NCI-H1105 (cell line): Measurements from ENCODE around the gene AOPEP.

Source experiments
- DNase-seq: peaks from one replicate; lab custom pipeline; 2025; lab: John Stamatoyannopoulos, UW

Gene AOPEP

DNA sequence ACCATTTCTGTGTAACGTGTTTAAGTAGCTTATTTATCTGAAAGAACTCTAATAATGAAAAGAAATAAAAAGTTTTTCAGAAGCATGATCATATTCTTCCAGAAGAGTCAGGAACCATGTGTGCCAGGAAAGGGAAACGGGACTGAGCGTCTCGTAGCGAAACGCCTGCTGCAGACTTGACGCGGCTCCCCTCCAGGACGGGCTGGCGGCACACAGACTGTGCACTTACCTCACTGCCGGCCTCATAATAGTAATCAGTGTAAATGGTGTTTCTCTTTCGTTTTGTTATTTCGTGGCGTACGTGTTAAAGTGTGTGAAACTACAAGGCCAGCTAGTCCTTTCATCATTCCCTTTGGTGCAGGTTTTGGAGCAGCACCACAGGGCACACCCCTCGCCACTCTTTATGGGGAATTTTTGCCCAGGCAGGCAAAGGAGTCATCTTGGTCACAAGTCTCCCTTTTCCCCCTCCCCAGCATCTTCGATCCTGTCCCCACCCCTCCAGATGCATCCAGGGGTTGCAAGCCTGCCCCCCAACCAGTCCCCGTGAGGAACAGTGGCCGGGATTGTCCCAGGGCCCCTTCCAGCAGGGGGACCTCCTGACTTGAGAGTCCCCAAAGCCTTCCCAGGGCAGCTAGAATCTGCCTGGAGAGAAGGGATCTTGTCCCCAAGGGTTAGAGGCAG is 357.9 kb downstream of the AOPEP start:
- no peak for DNase-seq

DNA sequence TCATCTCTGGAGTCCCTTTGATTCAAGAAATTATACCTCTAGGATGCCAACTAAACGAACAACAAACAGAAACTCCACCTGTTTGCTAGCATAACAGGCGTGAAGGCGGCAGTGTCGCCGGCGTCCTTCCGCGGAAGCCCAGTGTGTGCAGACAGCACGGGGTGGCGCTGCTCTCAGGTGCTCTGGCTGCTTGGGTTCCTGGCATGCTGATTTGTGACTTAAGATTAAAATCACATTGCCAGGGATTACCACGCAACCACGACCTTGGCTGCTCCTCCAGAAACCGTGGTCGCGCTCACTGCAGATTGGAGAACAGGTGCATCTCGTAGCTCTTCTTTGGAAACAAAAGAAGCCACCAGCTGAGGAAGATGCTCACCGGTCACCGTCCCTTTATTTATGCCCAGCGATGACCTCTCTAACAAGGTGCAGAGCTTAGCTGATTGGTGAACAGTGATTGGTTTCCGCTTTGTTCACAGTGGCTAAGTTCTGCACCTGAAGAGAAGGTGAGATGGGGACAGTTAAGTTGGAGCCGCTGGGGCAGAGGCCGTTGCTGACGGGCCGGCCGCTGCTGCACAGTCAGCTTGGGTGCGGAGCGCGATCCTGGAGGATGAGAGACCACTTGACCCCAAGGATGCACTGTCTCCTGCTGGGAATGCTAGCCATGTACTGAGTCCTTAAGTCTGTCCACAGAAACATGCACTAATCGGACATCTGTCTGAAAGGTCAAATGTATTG is 358.7 kb downstream of the AOPEP start:
- no peak for DNase-seq

DNA sequence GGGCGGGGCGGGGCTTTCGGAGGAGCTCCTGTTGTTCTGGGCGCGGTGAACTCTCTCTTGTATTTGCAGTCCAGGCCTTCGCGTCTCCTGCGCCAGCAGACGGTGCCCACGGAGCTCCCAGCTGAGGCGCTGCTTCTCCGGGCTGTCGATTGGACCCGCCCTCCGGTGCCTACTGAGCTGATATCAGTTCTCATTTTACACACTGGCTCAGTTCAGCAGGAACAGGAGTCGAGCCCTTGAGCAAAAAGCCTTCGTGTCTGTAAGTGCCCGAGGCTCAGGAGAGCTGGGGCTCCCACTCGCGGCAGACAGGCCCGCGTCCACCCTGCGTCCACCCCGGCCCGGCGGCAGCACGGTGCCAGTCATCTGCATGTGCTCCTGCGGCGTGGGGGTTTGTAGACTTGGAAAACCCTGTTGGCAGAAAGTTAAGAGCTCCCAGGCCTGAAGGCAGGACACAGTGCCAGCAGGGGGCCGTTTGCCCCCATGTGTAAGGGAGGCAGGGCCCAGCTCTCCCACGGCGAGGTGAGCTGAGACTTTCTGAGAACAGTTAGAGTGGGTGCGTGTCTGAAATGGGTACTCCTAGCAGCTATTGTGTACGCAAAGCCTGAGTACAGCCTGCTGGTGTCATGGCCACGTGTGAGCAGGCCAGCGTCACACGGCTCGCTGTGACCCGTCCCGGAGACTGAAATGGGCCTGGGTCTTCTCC is 359.5 kb downstream of the AOPEP start:
- no peak for DNase-seq

DNA sequence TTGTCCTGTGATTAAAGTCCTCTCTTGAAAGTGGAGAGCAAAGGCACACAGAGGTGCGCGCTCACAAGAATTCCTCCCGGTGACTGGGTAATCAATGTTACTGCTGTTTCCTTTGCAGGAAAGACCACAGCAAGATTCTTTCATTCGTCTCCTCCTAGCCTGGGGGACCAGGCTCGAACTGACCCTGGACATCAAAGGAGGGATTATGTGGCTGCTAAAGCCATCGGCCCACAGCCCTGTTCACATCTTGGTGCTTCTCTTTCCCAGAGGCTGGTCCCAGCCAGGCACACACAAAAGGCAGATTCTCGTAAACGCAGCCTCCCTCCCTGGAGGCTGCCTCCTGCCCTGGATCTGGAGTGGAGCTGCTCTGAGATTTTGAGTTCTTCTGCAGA is 360.1 kb downstream of the AOPEP start:
- DNase-seq = no peak

DNA sequence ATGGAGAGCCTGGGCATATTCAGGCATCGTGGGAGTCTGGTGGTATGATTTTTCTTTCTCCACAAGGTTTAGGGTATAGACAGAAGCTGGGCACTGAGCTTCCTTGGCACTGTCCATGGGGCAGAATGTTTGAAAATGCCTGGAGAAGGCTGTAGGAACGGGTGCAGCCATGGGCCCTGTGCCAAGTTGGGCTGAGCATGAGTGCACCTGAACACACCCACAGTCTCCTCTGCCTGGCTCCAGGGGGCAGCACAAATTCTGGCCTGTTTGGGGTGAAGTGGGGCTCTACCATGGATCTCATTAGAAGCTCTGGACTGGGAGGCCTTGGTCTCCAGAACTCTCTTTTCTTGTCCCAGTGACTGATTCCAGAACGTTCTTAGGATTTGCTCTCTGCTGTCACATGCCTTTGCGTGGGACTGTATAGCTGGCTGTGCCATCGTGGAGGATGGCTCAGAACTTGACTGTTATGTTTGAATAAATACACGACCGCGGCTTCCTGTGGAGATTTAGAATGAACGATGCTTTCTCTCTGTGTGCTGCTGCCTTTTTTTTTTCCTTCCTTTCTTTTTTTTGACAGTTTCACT is 361.3 kb downstream of the AOPEP start:
- no peak for DNase-seq

DNA sequence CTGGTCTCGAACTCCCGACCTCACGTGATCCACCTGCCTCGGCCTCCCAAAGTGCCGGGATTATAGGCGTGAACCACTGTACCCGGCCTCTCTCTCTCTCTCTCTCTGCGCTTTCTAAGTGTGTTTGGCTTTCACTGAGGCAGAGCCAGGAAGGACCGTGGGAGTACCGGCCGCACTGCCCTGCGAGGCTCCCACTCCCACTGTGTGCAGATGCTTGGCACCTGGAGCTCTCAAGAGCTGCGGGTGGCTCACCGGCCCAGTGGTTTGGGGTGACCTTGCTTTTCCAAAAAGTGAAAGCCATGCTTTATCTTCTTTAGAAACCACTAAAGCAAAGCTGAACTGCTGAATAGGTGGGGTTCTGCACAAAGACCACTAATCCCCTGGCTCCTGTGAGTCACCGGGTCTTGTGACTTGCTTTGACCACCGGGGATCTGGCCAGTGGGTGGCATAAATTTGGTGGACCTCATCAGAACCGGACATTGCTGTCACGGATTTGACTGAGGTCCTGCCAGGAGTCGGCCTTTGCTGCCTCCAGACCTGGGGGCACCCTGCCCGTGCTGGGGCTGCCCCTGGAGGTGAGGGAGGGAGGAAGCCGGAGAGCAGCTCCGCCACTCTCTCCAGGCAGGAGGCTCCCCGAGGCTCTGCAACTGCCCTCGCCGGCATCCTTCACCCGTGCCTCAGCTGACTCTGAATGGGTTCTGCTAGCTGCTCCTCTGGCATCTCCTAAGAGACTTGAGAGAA is 362.1 kb downstream of the AOPEP start:
- no peak for DNase-seq

DNA sequence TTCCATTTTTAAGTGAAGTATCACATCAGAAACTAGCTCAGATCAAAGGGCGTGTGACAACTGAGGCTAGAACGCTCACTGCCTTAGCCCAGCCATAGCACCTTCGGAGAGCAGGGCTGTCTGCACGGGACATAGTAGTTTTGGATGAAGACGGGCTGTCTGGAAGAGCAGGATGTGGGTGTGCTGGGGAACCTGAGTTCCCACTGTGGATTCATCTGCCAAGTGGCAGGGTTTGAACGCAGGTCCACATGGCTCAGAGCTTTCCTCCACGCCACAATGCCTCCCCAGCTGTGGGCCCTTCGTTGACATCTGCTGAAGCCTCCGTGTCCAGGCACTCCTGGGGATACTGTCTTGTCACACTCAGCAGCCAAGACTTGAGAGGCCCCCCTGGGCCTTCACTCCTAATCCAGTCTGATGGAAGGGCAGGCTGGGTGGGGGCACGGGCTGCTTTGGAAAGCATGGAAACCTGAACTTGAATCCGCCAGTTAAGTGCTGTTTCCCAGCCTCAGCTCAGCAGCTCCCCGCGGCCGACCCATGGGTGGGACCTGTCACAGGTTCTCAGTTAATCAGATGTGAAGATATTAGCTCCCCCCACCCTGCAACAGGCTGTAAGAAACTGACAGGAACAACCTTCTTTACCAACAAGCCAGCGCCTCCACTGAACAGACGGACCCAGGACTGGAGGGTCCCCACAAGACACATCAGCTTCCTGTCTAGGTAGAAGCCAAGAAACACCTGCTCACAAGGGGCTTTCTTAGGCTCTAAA is 362.9 kb downstream of the AOPEP start:
- DNase-seq = no peak

DNA sequence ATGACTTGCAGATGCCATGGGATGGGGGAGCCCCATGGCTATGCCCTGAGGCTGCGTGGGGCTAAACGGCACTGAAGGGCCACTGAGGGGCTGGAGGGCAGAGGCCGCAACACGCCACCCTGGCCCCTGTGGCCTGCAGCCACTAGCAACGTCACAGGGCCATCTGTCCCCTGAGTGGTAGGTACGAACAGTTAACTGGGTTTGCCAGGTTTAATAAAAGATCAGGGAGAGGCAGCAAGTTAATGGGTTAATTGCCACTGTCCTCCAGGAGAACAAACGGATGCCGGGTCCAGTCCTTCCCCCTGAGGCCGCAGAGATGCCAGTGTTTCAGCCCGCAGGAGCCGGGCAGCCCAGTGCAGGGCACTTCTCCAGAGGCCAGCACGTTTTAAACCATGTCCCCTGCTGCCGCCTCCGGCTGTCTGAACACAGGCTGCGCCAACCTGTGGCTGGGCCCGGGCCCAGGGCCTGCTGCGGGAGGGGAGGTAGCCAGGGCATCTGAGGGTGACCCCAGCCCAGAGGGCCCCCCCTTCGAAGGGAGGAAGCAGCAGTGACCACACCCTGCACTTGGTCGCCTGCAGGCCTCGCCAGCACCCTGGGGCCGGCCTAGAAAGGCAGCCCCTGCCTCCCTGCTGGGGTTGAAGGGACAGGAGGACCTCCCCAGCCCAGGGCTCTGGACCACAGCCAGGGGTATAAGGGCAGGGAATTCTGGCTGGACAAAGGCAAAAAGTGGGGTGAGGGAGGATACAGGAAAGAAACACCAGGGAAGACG is 363.7 kb downstream of the AOPEP start:
- no peak for DNase-seq

DNA sequence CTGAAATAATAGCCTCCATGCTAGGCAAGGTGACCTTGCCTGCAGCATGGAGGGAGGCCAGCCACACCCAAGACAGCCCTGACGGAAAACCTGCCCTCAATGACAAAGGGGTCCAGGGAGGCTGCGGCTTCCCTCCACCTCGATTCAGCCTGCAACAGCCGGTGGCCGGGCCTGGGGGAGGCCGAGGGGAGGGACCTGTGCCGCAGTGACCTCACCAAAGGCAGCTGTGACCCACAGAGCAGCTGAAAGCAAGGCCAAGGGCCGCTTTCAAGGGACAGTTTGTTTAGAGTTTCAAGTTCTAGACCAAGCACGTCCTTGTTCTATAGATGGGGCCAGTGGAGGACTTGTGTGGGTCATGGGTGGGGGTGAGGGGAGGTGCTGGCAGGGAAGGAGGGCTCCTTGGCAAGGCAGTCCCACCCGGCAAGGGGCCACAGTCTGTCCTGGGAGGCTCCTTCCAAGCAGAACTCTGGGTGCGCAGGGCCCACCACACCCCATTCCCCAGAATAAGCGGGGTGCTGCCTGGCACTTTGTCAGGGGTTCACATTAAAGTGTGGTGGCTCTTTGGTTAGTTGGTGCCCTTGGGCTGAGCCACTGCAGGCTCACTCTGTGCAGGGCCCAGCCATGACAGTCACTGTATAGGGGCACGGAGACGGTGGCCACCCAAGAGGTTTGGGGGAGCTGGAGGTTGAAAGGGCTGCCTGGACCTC is 364.5 kb downstream of the AOPEP start:
- DNase-seq = no peak

DNA sequence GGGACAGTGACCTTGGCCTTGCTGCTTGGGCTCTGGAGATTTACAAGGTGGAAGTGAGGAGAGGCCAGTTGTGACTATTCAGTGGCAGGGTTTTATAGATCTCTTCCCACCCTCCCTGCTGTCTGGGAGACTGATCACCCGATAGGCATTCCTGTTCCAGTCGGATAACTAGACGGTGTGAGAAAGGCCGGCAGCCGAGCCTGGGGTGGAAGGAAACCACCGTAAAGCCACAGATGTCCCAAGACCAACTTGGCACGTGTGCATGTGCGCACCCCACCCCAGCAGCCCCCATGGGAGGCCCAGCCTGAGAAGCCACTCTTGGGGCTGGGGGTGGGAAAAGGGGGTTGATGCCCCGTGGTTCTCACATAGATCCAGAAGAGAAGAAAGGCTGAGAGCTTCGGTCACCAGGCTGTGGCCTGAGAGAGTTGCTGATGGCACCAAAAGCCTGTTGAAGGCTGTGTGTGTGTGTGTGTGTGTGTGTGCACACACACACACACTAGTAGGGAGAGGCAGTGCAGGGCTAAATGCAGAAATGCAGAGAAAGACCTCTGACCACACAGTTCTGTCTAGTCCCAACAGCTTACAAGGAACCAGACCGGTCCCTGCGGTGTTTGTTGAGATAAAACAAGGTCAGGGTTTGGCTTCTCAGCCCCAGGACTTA is 365.2 kb downstream of the AOPEP start:
- DNase-seq = no peak

DNA sequence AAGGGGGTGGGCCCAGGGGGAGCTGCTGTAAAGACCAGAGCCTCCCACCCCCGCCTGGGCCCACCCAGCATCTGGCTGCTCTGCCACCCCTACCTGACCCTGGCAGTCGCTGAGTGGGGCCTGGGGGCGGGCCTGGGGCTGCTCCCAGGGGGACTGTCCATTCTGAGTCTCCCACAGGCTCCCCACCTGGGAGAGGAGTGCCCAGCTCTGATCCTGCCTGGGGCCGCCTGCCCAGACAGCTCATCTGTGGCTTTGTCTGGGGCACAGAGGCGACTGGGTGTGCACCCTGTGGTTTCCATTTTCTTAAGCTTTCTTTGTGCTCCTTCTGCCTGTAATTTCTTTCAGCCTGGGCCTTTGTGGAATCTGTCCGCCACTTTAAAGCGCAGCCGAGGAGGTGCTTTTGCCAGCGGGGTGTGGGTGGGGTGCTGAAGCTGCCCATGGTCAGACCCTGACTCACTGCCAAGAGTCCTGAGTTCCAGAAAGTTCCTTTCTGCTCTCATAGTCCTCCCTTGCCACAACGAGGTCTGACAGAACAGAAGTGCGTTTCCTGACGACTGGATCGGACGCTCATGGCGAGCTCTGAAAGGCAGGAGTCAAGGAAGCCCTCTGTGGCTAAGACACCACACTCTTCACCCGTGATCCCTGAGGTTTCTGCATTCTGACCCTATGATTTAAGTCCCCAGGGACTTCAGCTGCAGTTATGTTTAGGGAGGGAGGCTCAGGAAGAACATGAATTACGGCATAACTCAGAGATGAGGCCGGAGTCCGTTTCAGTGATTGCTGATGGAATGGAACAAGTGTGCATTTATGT is 366.0 kb downstream of the AOPEP start:
- no peak for DNase-seq

DNA sequence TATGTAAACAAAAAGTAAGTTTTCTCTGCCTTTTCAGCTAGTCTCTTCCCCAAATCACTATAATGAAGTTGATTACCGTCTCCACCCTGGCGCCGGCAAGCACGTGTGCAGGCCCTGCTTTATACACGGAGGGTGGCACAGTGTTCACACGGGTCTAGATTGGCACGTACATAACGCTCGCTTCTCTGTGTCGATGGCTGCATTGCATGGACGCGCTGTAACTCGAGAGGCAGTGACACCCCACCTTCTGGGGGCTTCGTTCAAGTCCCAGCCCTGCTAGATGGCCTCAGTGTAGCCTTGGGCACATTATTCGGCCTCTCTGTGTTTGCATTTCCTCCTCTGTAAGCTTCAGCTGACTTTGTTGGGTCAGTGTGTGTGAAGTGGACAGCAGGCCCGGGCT is 367.1 kb downstream of the AOPEP start:
- no peak for DNase-seq

DNA sequence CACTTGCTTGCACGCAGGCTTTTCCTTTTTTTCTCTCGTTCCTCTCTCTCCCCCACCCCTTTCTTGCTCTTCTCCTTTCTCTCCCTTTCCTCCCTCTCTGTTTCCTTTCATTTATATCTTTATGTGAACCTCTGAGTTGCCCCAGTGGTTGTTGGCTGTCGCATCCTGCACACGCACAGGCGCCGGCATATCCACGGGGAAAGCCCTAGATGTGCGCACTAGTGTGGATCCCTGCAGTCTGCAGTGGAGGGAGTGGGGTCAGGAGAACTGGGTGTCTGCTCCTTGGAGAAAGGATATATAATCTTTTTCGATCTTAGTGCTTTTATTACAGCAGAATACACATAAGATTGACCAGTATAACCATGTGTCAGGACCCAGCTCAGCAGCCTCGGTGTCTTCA is 367.5 kb downstream of the AOPEP start:
- DNase-seq = no peak

DNA sequence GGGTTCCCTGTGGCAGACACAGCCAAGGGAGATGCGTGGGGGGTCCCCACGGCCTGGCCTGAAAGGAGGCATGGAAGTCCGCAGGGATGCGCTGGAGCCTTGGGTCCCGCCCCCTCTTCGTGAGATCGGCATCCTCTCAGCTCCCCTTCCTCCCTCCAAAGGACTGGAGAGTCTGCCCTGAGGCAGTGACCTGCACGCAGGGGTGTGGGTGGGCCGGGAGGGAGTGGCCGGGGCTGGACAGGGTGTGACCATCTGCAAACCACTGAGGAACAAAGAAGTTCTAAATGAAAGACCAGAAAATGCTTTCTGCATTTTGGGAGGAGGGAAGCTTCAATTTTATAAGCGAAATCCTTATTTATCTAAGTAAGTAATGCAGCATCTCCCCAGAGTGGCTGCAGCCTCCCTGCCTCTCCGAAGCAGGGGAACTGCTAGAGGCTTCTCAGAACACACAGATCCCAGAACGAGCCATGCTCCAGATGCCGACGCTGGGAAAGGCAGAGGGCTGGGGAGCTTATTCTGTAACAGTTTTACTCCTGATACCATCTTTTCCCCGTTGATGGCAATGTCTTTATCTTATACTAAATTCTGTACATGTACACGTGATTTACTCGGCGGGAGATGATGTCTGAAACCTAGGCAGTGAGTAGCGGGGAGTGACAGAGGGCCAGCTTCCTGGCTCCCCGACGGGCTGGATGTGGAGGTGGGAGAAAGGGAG is 369.3 kb downstream of the AOPEP start:
- DNase-seq = no peak

DNA sequence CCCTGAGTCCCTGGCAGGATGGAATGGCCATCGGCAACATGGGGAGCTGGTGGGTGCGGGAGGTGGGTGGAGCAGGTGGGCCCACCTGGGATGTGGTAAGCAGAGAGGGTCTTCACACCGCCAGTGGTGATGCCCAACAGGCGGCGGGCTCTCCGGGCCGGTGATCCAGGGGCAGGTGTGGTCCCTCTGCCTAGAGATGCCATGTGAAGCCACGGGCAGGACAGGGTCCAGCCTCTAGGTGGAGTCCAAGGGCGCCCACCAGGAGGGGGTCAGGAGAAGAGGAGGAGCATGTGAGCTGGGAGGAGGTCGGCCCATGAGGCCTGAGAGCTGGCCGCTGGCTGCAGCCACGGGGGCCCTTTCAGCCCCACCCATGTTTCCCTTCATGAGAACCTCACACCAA is 369.9 kb downstream of the AOPEP start:
- DNase-seq = no peak

DNA sequence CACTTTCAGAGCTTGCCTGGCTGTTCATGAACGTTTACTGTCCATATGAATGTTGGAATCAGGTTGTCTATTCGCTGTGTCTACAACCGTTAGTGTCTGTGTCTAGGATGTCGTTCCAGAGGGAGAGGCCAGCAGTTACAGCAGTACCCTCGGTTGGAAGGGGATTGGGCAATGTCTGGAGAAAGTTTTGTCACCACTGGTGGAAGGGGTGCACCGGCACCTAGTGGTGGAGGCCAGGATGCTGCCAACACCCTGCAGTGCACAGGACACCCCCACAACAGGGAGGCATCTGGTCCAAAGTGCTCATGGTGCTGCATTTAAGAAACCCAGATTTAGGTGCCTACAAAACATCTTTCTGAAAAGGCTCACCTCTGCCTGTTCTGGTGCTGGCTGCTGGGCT is 370.3 kb downstream of the AOPEP start:
- no peak for DNase-seq

DNA sequence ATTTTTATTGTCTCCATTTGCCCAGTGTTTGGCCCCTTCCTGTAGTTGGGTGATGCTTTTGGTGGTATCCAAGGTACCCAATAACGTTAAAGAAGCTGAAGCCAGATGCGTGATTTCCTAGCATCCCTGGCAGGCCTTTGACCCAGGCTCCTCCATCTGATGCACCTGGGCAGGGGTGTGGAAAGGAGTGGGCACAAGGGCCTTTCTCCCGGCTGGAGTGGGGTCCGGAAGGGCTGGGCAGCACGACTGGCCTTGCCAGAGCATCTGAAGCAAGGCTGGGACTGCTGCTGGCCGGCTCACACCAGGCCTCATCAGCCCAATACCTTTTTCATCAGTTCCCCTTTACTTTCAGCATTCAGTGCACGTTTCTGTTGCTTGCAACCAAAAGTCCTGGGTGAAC is 370.8 kb downstream of the AOPEP start:
- DNase-seq = no peak

DNA sequence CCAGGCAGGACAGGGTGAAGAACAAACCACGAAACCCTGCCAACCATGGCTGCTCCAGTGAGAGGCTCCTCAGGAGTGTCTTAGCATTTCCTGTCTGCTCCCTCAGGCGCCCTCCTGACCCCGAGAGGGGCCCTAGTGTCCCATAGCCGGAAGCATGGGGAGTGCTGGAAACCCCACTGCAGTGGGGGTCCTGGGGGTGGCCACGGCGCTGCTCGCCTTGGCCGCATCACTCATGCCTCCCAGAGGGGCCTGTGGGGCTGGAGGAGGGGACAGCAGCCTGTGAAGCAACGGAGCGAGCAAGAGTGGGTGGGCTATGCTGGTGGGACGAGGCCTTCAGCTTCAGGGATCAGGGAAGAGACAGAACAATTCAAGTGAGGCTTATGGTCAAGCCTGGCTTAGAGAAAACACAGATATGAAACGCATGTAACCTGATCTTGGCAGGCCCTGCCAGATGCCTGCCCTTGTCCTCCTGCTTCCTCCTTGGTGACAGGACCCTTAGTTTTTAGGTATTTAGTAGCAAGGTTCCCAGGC is 372.0 kb downstream of the AOPEP start:
- DNase-seq = no peak
